Measurements from ENCODE around the gene SLC29A1.

GRCh38 chr6:44257025-44257752 lies 33.8 kb downstream of the SLC29A1 start, which contains the start of gene SLC35B2:
- peak; percentile 50 for TF ChIP-seq SP1 (CRISPR knock-in tag; IDR thresholded peaks at IDR 0.05)
- no peak for TF ChIP-seq PBX2 (CRISPR knock-in tag; IDR thresholded peaks at IDR 0.05; ENCODE audit: low read depth)
- TF ChIP-seq PBX2 (tag; conservative IDR thresholded peaks at IDR 0.05; ENCODE audit: low read depth): no peak
- peak; percentile 75 for TF ChIP-seq POLR2A (conservative IDR thresholded peaks at IDR 0.05)
- no peak for TF ChIP-seq ZFP30 (CRISPR knock-in tag; IDR thresholded peaks at IDR 0.05; ENCODE audit: borderline replicate concordance)
- TF ChIP-seq CEBPB (tag; IDR thresholded peaks at IDR 0.05): no peak
